Progenitor cell of endocrine pancreas (in vitro differentiated cells): ENCODE measurements around the gene ZDHHC1. TPM values are rescaled to one million over a fixed set of nuclear protein-coding genes. Genes with fewer than 3 reads are reported as not detected.

Source experiments
- DNase-seq: peaks from one replicate; pipeline ENCODE4 v3.0.0; 2021; ENCODE audit warnings: low spot score; ENCODE audit not compliant: unreplicated experiment
- H3K27ac Mint-ChIP-seq: 2 replicates; pipeline ENCODE4 v1.8.0; 2021; ENCODE audit warnings: mild to moderate bottlenecking, moderate library complexity, mixed read lengths
- H3K27me3 Mint-ChIP-seq: 2 replicates; pipeline ENCODE4 v1.8.0; 2021; ENCODE audit warnings: mixed read lengths
- H3K36me3 Mint-ChIP-seq: 2 replicates; pipeline ENCODE4 v1.8.0; 2022; ENCODE audit warnings: mixed read lengths; ENCODE audit not compliant: insufficient read depth
- H3K4me1 Mint-ChIP-seq: 2 replicates; pipeline ENCODE4 v1.8.0; 2021; ENCODE audit warnings: low read depth, mixed read lengths
- H3K4me3 Mint-ChIP-seq: 2 replicates; pipeline ENCODE4 v1.8.0; 2021; ENCODE audit warnings: low read depth, mild to moderate bottlenecking, moderate library complexity, mixed read lengths
- H3K9me3 Mint-ChIP-seq: 2 replicates; pipeline ENCODE4 v1.8.0; 2021; ENCODE audit warnings: low read depth, mixed read lengths
- total RNA-seq: library from RNA; stranded (reverse); gene quantifications from 2 replicates; pipeline ENCODE4 v1.2.1, GENCODE V29; 2021
- TF ChIP-seq, protein P1 (sequence below): fragments of 200-600 bp; sonication (generic); IDR thresholded peaks from one replicate; pipeline ENCODE4 v1.5.0; 2021; ENCODE audit warnings: antibody characterized with exemption, mild to moderate bottlenecking; ENCODE audit not compliant: unreplicated experiment

The ZDHHC1 gene
- total RNA-seq, 1 donor from 2014 or later: 16.5 TPM

DNA sequence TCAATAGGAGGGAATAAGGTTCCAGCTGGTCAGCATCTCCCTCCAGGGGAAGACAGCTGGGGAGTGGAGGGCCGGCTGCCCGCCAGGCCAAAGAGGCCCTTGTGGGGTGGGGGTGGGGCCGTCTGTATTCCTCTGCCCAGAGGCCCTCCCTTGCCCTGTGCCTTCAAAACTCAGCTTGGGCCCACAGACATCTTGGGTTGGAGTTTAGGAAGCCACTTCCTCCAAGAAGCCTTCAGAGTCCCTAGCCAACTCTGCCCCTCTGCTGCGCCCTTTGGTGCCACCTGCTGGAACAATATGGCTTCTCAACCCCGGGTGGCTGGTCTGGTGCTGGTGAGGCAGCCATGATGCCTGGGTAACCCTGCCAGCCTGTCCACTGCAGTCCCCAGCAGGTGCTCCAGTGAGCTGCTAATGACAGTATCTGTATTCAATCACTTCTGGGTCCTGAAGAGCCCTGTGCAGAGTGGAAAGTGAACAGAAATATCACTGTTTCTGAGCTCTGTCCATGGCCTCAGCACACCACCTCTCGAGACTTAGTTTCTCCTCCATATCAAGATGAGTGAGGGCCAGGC, 31.3 kb upstream of the ZDHHC1 start:
- no peaks in the 10 kb centered on the region for H3K4me1 Mint-ChIP-seq
- H3K36me3 Mint-ChIP-seq: peaks cover 3% of the 10 kb centered on the region
- no peaks in the 10 kb centered on the region for H3K9me3 Mint-ChIP-seq
- no peak overlapping the region for H3K4me3 Mint-ChIP-seq
- no peak overlapping the region for H3K27ac Mint-ChIP-seq
- no peaks in the 10 kb centered on the region for H3K27me3 Mint-ChIP-seq
- TF ChIP-seq, protein P1, sequence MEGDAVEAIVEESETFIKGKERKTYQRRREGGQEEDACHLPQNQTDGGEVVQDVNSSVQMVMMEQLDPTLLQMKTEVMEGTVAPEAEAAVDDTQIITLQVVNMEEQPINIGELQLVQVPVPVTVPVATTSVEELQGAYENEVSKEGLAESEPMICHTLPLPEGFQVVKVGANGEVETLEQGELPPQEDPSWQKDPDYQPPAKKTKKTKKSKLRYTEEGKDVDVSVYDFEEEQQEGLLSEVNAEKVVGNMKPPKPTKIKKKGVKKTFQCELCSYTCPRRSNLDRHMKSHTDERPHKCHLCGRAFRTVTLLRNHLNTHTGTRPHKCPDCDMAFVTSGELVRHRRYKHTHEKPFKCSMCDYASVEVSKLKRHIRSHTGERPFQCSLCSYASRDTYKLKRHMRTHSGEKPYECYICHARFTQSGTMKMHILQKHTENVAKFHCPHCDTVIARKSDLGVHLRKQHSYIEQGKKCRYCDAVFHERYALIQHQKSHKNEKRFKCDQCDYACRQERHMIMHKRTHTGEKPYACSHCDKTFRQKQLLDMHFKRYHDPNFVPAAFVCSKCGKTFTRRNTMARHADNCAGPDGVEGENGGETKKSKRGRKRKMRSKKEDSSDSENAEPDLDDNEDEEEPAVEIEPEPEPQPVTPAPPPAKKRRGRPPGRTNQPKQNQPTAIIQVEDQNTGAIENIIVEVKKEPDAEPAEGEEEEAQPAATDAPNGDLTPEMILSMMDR: peak; percentile 32
- DNase-seq: no peak

DNA sequence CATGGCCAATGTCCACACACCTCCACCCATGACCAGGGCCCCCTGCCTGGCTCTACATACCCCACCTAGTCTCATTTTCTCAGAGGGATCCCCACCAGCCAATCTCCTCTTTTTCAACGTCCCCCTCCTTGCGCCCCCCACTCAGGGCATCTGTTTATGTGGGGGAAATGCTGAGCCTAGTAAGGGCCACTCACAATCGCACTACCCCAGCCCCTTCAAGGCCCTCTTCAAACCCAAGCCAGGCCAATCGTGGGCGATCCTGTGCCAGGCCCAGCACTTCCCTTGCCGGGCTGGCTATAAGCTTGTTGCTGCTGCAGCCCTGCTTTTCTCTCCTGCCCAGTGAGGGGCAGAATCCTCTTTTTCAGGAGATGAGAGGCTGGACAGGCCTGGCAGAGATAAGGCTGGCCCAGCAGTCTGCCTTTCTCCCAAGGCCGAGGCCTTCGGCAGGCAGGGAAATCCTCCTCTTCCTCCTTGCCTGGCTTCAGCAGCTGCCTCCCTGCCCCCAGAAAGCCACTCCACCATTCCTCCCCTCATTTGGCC, 30.8 kb upstream of the ZDHHC1 start:
- Mint-ChIP-seq H3K4me1 (no peaks in the 10 kb centered on the region), H3K9me3 (no peaks in the 10 kb centered on the region), H3K4me3 (no peak overlapping the region), H3K36me3 (peaks cover 3% of the 10 kb centered on the region), H3K27ac (no peak overlapping the region), H3K27me3 (no peaks in the 10 kb centered on the region)
- DNase-seq: no peak
- TF ChIP-seq, protein P1: no peak

DNA sequence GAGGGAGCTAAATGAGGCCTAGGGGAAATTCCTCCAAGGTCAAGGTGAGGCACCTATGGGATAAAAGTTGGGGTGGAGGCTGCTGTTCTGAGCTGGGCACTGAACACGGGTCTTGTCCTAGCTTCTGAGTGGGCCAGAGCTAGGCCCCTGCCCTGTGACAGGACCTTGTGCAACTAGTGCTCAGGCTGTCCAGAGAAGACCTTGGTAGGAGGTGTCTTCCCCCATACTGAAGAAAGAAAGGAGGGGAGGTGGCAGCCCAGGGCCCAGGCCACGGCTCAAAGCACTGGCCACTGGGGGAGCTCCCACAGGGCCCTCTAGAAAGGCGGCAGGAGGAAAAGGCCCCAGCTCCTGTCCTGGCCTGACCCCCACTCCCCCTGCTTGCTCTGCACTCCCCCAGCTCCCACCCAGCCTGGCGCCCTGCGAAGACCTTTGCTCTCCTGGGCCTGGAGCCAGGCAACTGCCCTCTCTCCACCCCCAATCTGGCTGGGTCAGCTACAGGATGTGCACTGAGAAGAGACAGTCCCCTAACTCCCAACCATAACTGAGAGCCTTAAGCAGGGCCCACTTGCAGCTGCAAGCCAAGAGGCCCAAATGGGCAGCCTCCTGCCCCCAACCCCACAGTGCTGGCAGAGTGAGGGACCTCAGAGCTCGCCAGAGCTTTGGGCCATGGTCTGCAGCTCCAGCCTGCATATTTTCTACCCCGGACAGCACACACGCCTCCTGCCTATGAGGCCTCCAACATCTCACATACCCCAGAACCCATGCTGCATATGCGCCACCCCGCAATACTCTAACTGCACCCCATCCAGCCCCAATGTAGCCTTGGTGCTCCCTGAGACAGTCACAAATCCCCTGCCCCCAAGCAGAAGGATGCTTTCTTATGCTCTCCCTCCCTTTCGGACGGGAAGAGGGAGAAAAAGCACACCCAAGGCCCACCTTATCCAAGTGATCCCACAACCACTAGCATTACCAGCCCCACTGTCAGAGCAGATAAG, 29.9 kb upstream of the ZDHHC1 start:
- Mint-ChIP-seq H3K36me3 (peaks cover 3% of the 10 kb centered on the region), H3K27ac (no peak overlapping the region), H3K4me1 (no peaks in the 10 kb centered on the region), H3K4me3 (no peak overlapping the region), H3K27me3 (no peaks in the 10 kb centered on the region), H3K9me3 (no peaks in the 10 kb centered on the region)
- DNase-seq: no peak
- TF ChIP-seq, protein P1: no peak

DNA sequence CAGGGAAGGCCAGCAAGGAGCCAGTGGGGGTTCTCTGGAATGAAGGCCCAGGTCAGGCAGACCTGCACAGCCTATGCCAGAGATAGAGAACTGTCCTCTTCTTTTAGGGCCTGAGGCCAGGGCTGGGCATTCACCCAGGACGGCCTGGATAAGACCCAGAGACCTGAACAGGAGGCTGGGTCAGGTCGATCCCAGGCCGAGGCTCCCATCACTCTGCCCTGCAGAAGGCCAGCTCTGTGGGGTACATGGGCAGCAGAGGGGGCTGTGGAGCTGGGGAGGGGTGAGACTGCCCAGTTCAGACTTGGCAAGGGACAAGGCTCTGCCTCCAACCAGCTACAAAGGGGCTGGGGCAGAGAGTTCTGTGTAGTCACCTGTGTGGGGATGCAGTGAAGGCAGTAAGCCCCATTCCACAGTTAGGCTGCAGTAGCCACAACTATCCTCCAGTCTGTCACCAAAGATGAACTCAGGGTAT, 29.2 kb upstream of the ZDHHC1 start:
- TF ChIP-seq, protein P1: no peak
- H3K27ac Mint-ChIP-seq: no peak overlapping the region
- DNase-seq: no peak
- peaks cover 3% of the 10 kb centered on the region for H3K36me3 Mint-ChIP-seq
- H3K4me1 Mint-ChIP-seq: no peaks in the 10 kb centered on the region
- no peaks in the 10 kb centered on the region for H3K27me3 Mint-ChIP-seq
- H3K4me3 Mint-ChIP-seq: no peak overlapping the region
- H3K9me3 Mint-ChIP-seq: no peaks in the 10 kb centered on the region

DNA sequence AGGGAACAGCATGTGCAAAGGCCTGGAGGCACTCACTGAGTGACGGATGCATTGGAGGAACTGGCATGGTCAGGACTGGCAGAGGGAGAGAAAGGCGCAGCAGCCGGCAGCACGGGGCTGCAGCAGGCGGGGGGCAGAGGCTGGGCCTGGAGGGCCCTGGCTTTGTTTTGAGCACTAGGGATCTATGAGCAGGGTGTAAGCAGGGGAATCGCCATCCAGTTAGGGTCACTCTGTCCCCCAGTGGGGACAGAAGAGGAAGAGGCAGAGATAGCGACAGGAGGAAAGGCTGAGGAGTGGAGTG, 28.8 kb upstream of the ZDHHC1 start:
- Mint-ChIP-seq H3K36me3 (peaks cover 3% of the 10 kb centered on the region), H3K27me3 (no peaks in the 10 kb centered on the region), H3K4me1 (no peaks in the 10 kb centered on the region), H3K4me3 (no peak overlapping the region), H3K9me3 (no peaks in the 10 kb centered on the region), H3K27ac (no peak overlapping the region)
- TF ChIP-seq, protein P1: no peak
- DNase-seq: no peak
